Stimulated activated naive CD8-positive, alpha-beta T cell treated with anti-CD3 and anti-CD28 coated beads, Interleukin-15, amount 100 ng/mL, for 72 hours (primary cell): ENCODE results near the gene MAFG.

Experiments used
- ATAC-seq: fragments of 150-1000 bp; cut with Tn5 transposase; 2 replicates; pipeline ENCODE4 v1.10.0; 2021; ENCODE audit warnings: mild to moderate bottlenecking, moderate library complexity
- DNase-seq, 2 donors: peaks; one replicate each; pipeline ENCODE4 v3.0.0; 2021 to 2022
- H3K27ac Mint-ChIP-seq, 2 donors: one replicate each; pipeline ENCODE4 v1.8.0; 2022; ENCODE audit warnings: mild to moderate bottlenecking in 2 of 2, mixed read lengths in 2 of 2, moderate library complexity in 2 of 2
- H3K27me3 Mint-ChIP-seq: one replicate; pipeline ENCODE4 v1.8.0; 2022; ENCODE audit warnings: mixed read lengths
- H3K4me1 Mint-ChIP-seq: one replicate; pipeline ENCODE4 v1.8.0; 2022; ENCODE audit warnings: mild to moderate bottlenecking, mixed read lengths
- H3K4me3 Mint-ChIP-seq, 2 donors: one replicate each; pipeline ENCODE4 v1.8.0; 2022; ENCODE audit warnings: mild to moderate bottlenecking in 2 of 2, mixed read lengths in 2 of 2, moderate library complexity in 1 of 2
- H3K9me3 Mint-ChIP-seq, 2 donors: one replicate each; pipeline ENCODE4 v1.8.0; 2022; ENCODE audit warnings: mixed read lengths in 2 of 2

Gene MAFG

GRCh38 chr17:81933178-81933699 lies 5.7 kb upstream of the MAFG start:
- H3K4me3 Mint-ChIP-seq, result no peak overlapping the region
- ATAC-seq (no peak), DNase-seq (no peak)
- H3K4me1 Mint-ChIP-seq, result peaks cover 91% of the 10 kb centered on the region
- H3K9me3 Mint-ChIP-seq, result no peaks in the 10 kb centered on the region
- no peak overlapping the region for H3K27ac Mint-ChIP-seq
- H3K27me3 Mint-ChIP-seq, result peaks cover 16% of the 10 kb centered on the region

- no peak for DNase-seq
- Mint-ChIP-seq H3K27me3 (peaks cover 16% of the 10 kb centered on the region), H3K4me3 (no peak overlapping the region), H3K4me1 (peaks cover 83% of the 10 kb centered on the region), H3K27ac (no peak overlapping the region), H3K9me3 (no peaks in the 10 kb centered on the region)
- no peak for ATAC-seq
Observed at GRCh38 chr17:81932333-81932983, 4.9 kb upstream of the MAFG start.

DNA sequence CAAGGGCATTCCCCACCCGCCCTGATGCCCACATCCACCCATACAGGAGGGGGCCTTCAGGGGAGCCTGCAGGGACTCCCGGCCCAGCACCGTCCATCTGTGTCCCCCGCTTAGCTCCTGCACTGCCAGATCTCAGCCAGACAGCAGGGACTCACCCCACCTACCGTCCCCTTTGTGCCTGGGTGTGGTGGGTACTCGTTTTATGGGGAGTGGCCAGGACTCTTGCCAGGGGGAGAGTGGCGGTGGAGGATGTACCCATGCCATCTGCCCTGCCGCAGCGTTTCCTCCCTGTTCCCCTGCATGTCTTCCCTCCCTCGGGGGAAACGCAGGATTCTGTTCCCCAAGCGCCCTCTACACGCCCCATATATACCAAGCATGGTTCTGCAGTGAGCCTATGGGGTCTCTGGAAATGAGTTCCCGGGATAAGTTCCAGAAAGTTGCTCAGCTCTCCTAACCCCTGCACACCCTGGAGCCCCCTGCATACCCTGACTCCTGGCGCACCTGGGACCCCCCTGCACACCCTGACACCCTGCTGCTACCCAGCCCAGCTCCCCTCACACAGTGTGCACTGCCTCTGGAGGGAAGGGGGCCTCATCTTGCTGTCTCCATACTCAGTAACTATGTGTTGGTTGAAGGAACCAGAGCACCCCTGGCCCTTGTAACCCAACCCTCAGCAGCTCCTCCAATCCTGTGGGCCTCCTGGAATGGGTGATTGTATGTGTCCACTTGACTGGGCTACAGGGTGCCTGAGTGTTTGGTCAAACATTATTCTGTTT lies 4.2 kb upstream of the MAFG start:
- Mint-ChIP-seq H3K27ac (peak overlapping the region in 1 of 2 donors; percentile 59), H3K27me3 (peaks cover 16% of the 10 kb centered on the region)
- ATAC-seq, result no peak

DNA sequence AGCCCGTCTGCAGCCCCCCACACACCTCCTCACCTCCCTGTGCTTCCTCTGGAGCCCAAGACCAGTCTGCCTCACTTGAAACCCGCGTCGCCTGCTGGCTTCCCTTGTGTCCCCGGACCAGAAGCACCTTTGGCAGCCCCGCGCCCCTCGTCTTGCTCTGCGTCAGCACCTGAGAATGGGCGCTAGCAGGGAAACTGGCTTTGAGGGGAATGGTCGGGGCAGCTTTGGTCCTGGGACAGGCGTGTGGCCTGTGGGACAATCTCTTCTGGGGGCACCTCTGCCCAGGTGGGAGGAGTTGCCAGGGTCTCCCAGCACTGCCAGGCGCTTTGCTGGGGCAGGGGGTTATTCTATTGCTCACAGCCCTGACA lies 3.6 kb upstream of the MAFG start:
- Mint-ChIP-seq H3K27me3 (peaks cover 16% of the 10 kb centered on the region), H3K4me1 (peaks cover 81% of the 10 kb centered on the region), H3K9me3 (no peaks in the 10 kb centered on the region), H3K4me3 (peak overlapping the region; percentile 1 to 22), H3K27ac (peak overlapping the region in 1 of 2 donors; percentile 15)
- ATAC-seq (no peak), DNase-seq (no peak)

More for the DNA sequence above, 4.2 kb upstream of the MAFG start:
- Mint-ChIP-seq H3K4me3 (no peak overlapping the region), H3K4me1 (peaks cover 81% of the 10 kb centered on the region), H3K9me3 (no peaks in the 10 kb centered on the region)
- DNase-seq, result no peak

DNA sequence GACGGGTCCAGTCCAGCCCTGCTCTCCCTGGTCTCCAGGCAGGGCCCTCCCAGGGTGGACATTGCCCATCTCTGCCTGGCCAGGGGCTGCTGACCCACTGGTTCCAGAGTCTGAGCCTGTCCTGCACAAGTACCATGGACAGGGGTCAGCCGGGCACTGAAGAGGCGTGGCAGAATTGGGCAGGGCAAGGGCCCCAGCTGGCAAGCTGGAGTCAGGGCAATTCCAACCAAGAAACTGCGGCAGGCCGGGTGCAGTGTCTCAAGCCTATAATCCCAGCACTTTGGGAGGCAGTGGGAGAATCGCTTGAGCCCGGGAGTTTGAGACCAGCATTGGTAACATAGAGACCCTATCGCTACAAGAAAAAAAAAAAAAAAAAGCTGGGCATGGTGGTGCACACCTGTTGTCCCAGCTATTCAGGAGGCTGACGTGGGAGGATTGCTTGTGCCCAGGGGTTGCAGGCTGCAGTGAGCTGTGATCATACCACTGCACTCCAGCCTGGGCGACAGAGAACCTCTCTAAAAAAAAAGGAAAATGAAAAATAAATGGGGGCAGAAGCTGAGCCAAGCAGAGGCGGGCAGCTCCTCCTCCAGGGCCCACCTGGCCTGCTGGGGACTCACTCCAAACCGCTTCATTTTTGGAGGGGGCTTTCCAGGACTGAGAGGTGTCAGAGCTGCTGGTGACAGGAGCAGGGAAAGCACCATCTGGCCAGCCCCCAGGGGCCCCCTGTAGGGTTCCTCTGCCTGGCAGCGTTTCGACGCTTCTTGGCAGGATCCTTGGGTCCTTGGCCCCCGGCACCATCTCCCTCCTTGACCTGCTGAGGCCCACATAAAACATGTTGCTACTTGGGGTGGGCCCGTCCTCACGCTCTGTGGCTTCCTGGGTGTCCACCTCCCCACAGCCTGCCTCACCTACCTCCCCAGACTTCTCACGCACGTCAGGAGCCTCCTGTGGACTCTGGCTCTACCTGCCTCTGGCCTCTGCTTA lies 2.9 kb upstream of the MAFG start:
- Mint-ChIP-seq H3K9me3 (no peaks in the 10 kb centered on the region), H3K4me3 (peak overlapping the region; percentile 1 to 31), H3K4me1 (peaks cover 81% of the 10 kb centered on the region), H3K27me3 (peaks cover 16% of the 10 kb centered on the region), H3K27ac (no peak overlapping the region)
- ATAC-seq, result no peak
- DNase-seq, result no peak

GRCh38 chr17:81929253-81930141 lies 2.0 kb upstream of the MAFG start:
- DNase-seq (no peak), ATAC-seq (no peak)
- Mint-ChIP-seq H3K27ac (no peak overlapping the region), H3K4me1 (peaks cover 79% of the 10 kb centered on the region), H3K27me3 (peaks cover 16% of the 10 kb centered on the region), H3K4me3 (peak overlapping the region; percentile 67 to 76), H3K9me3 (no peaks in the 10 kb centered on the region)

DNA sequence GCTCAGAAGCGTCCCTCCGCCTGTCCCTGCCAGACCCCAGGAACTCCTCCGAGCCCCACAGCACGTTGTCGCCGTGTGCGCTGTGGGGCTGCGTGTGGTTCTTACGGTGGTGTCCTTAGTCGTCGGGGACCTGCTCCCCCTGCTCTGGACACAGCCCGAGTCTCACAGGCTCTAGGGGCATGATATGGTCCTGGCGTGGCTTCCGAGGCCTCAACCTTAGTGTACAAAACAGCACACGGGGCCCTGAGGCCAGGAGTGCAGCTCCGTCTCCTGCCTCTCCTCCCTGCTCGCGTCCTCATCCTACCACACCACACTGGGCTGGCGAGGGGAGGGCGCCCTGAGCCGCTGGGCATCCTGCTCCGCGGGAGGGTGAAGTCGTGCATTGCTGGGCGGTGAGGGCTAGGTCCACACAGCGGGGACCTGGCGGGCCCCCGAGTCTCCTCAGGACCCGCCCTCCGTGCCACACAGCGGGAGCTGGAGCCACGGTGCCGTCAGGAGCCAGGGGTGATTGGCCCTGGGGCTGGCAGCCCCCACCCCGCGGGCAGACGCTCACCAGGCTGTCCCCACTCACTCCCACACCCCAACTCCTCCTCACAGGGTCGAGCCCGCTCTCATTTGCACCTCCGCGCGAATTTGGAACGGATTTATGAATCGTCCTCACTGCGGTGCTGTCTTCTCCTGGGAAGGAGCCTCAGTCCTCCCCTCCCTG lies 1.2 kb upstream of the MAFG start:
- Mint-ChIP-seq H3K27ac (peak overlapping the region in 1 of 2 donors; percentile 67), H3K4me1 (peaks cover 79% of the 10 kb centered on the region), H3K4me3 (peak overlapping the region; percentile 67 to 76), H3K9me3 (no peaks in the 10 kb centered on the region), H3K27me3 (peaks cover 16% of the 10 kb centered on the region)
- no peak for DNase-seq
- no peak for ATAC-seq

- Mint-ChIP-seq H3K9me3 (no peaks in the 10 kb centered on the region), H3K4me1 (peaks cover 76% of the 10 kb centered on the region), H3K27ac (no peak overlapping the region), H3K27me3 (peaks cover 16% of the 10 kb centered on the region), H3K4me3 (peak overlapping the region; percentile 67 to 76)
- ATAC-seq (peak; percentile 4), DNase-seq (no peak)
Observed at GRCh38 chr17:81927152-81927652, 333 bp downstream of the MAFG start.

DNA sequence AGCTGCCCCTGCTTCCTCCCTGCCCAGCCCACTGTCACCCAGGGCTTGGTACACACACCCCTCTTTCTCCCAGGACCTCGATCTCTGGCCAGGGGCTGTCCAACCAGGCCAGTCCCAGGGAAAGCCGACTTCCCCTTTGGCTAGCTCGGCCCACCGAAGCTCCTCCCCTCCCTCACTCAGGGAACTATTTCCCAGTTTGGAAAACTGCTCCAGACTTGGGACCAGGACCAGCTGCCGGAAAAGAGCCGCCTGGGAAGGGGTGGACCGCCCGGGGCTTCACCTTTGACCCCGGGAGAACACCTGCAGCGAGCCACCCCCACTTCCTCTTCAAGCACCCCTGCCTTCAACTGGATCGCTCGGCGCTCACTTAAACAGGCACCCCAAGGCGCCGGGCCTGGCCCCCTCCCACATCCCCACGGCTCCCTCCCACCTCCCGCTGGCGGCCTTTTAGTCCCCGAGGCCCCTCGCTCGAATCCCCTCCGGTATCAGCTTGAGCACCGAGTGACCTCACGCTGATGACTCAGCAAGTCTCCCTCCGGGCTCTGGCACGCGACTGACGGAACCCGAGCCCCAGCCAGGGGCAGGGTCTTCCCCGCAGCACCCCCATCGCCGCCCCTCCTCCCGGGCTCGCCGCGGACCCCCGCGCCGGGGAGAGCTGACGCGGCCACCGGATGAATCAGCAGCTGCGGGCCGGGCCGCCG lies 934 bp downstream of the MAFG start:
- Mint-ChIP-seq H3K27ac (peak overlapping the region; percentile 92 to 97), H3K4me1 (peaks cover 74% of the 10 kb centered on the region), H3K27me3 (peaks cover 16% of the 10 kb centered on the region), H3K4me3 (peak overlapping the region; percentile 92 to 96), H3K9me3 (no peaks in the 10 kb centered on the region)
- peak; percentile 67 to 72 for DNase-seq
- ATAC-seq, result peak; percentile 36

GRCh38 chr17:81925860-81926450 lies 1.6 kb downstream of the MAFG start:
- Mint-ChIP-seq H3K27ac (peak overlapping the region; percentile 92 to 97), H3K27me3 (peaks cover 16% of the 10 kb centered on the region), H3K4me1 (peaks cover 68% of the 10 kb centered on the region), H3K9me3 (no peaks in the 10 kb centered on the region), H3K4me3 (peak overlapping the region; percentile 92 to 96)
- DNase-seq (no peak), ATAC-seq (no peak)

DNA sequence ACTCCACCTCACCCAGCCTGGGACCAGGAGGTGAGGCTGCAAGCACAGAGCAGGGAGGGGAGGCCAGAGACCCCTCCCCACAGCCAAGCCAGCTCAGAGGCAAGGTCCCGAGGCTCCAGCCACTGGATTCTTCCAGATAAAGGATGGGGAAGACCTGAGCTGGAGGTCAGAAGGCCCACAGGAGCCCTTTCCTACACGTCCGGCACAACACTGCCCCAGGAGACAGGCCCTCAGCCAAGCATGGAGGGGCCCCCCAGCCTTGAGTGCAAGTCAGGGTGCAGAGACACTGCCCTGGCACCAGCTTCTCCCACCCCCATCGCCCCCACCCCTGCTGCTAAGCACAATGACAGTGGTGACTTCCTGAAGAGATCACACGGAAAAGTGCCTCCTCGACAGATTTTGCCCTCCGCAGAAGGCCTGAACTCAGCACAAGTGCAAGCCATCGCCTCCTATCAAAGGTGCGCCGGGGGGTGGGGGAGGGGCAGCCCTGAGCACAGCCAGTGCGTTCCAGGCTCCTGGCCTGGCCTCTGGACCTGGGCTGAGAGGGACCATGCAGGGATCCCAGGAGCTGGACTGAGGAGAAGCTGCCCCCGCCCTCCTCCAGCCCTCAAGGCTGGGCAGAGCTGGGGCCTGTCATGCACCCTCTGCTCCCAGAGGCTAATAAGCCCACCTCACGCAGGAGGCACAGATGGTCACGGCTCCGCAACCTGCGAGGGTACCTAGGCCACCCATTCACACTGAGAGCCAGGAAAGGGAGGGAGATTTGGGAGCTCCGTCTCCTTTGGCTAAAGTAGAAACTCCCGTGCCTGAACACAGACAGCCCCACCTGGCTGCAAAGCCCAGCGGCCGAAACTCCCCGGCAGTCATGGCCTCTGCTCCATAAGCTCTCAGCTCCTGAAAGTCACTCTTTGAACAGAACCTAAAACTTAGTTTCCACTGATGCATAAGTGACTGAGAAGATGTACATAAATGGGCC lies 2.7 kb downstream of the MAFG start:
- Mint-ChIP-seq H3K27me3 (peaks cover 12% of the 10 kb centered on the region), H3K9me3 (no peaks in the 10 kb centered on the region), H3K4me3 (peak overlapping the region; percentile 92 to 96), H3K27ac (peak overlapping the region in 1 of 2 donors; percentile 63), H3K4me1 (peaks cover 57% of the 10 kb centered on the region)
- no peak for ATAC-seq
- no peak for DNase-seq
